Gastroesophageal sphincter (tissue), 3 donors: Measurements from ENCODE around the gene RALGPS1.

ENCODE experiments used
- CTCF ChIP-seq, 4 experiments: fragments of 200-600 bp in 2 of 4; fragments of 450-650 bp in 2 of 4; sonication (generic) in 1 of 4; IDR thresholded peaks; one replicate each; pipeline ENCODE4 v1.5.1; 2017 to 2019; ENCODE audit warnings: antibody characterized with exemption in 4 of 4, mild to moderate bottlenecking in 2 of 4, moderate library complexity in 2 of 4
- EP300 ChIP-seq: sonication (generic); formaldehyde crosslinking; IDR thresholded peaks from one replicate; pipeline ENCODE4 v1.6.1; 2017; ENCODE audit warnings: antibody characterized with exemption, mild to moderate bottlenecking
- POLR2AphosphoS5 ChIP-seq: sonication (generic); formaldehyde crosslinking; IDR thresholded peaks from one replicate; pipeline ENCODE4 v1.6.1; 2017; ENCODE audit warnings: antibody characterized with exemption

GRCh38 chr9:127173063-127173462, 258.5 kb downstream of the RALGPS1 start:
- TF ChIP-seq POLR2AphosphoS5 (no peak), CTCF (IDR thresholded peaks at IDR 0.05) (no peak), EP300 (no peak)
